ENCODE results near the gene ZNF354C. TPM values are rescaled to one million over a fixed set of nuclear protein-coding genes. Genes with fewer than 3 reads are reported as not detected.

Gene ZNF354C
- total RNA-seq, 1 donor from 2014 or later: 8.1 TPM

DNA sequence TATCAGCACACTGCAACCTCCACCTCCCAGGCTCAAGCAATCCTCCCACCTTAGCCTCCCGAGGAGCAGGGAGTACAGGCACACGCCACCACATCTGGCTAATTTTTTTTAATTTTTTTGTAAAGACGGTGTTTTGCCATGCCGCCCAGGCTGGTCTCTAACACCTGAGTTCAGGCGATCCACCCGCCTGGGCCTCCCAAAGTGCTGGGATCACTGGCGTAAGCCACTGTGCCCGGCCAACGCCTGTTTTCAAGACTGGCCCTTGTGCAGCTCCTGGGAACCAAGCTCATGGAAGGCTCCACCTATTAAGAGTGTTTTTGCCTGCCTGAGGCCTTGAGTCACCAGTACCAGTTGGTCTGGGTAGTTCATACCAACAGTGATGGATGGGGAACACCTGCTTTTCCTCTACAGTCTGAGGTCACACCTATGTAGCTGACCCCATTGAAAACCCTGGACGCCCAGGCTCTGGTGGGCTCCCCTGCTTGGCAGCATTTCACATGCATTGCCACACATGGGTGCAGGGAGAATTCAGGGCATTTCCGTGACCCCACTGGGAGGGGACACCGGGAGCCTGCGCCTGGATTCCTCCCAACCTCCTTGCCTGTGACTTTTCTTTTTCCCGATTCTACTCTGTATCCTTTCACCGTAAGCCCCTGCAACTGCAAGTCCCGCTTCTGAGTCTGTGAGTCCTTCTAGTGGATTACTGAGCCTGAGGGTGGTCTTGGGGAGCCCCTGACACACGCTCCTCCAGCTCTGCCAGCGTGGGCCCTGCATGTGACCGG is 63.5 kb downstream of the ZNF354C start:
- Mint-ChIP-seq H3K27me3 (no peaks in the 10 kb centered on the region), H3K9me3 (ENCODE audit: low read depth) (peaks cover 6% of the 10 kb centered on the region), H3K4me3 (ENCODE audit: low read depth) (no peak overlapping the region), H3K36me3 (ENCODE audit: insufficient read depth) (peaks cover 2% of the 10 kb centered on the region), H3K27ac (no peak overlapping the region), H3K4me1 (ENCODE audit: low read depth) (no peaks in the 10 kb centered on the region)
- TF ChIP-seq, protein P1, sequence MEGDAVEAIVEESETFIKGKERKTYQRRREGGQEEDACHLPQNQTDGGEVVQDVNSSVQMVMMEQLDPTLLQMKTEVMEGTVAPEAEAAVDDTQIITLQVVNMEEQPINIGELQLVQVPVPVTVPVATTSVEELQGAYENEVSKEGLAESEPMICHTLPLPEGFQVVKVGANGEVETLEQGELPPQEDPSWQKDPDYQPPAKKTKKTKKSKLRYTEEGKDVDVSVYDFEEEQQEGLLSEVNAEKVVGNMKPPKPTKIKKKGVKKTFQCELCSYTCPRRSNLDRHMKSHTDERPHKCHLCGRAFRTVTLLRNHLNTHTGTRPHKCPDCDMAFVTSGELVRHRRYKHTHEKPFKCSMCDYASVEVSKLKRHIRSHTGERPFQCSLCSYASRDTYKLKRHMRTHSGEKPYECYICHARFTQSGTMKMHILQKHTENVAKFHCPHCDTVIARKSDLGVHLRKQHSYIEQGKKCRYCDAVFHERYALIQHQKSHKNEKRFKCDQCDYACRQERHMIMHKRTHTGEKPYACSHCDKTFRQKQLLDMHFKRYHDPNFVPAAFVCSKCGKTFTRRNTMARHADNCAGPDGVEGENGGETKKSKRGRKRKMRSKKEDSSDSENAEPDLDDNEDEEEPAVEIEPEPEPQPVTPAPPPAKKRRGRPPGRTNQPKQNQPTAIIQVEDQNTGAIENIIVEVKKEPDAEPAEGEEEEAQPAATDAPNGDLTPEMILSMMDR (IDR thresholded peaks at IDR 0.05; ENCODE audit: unreplicated experiment): no peak
- no peak for DNase-seq (ENCODE audit: low spot score, unreplicated experiment)

- no peak for DNase-seq (ENCODE audit: low spot score, unreplicated experiment)
- Mint-ChIP-seq H3K27me3 (no peaks in the 10 kb centered on the region), H3K4me3 (ENCODE audit: low read depth) (no peak overlapping the region), H3K27ac (no peak overlapping the region), H3K4me1 (ENCODE audit: low read depth) (no peaks in the 10 kb centered on the region), H3K36me3 (ENCODE audit: insufficient read depth) (peaks cover 2% of the 10 kb centered on the region), H3K9me3 (ENCODE audit: low read depth) (peaks cover 6% of the 10 kb centered on the region)
- TF ChIP-seq, protein P1 (IDR thresholded peaks at IDR 0.05; ENCODE audit: unreplicated experiment): no peak
Observed at GRCh38 chr5:179124273-179124852, 64.2 kb downstream of the ZNF354C start.

- peaks cover 2% of the 10 kb centered on the region for H3K9me3 Mint-ChIP-seq (ENCODE audit: low read depth)
- no peaks in the 10 kb centered on the region for H3K27me3 Mint-ChIP-seq
- H3K36me3 Mint-ChIP-seq (ENCODE audit: insufficient read depth): peaks cover 1% of the 10 kb centered on the region
- TF ChIP-seq, protein P1 (IDR thresholded peaks at IDR 0.05; ENCODE audit: unreplicated experiment): no peak
- no peak overlapping the region for H3K27ac Mint-ChIP-seq
- no peak for DNase-seq (ENCODE audit: low spot score, unreplicated experiment)
- H3K4me3 Mint-ChIP-seq (ENCODE audit: low read depth): no peak overlapping the region
- no peaks in the 10 kb centered on the region for H3K4me1 Mint-ChIP-seq (ENCODE audit: low read depth)
Observed at GRCh38 chr5:179124853-179125788, 64.9 kb downstream of the ZNF354C start.

DNA sequence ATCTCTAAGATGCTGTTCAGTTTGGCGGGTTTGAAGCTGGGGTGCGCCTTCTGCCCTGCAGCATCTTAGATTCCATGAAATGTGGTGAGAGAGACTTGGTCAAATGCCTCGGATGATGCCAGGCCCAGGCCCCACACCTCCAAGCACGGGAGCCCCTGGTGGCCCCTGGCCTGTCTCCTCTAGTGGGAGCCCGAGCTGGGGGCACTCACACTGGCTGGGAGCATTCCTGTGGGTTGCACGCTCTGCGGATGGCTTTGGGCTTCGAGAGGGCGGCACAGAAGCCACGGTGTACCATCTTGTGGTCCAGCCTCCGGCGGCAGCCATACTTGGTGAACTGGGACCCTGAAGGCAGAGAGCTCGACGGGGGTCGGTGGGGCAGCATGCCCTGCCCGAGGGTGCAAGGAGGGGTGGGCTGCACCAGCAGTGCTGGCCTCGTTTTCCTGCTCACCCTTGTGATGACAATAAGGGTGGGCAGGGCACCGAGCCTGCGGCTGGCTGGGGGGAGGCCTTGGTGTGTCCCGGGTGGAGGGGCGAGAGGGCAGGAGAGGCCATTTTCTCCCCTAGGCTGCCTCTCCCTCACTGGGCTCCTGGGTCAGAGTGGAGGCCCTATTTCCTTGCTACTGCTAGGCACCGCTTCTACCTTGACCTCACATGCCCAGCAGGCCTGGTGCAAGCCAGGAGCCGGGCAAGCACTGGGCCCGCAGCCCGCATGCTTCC is 65.8 kb downstream of the ZNF354C start:
- Mint-ChIP-seq H3K9me3 (ENCODE audit: low read depth) (no peaks in the 10 kb centered on the region), H3K27ac (no peak overlapping the region), H3K27me3 (no peaks in the 10 kb centered on the region), H3K36me3 (ENCODE audit: insufficient read depth) (no peaks in the 10 kb centered on the region), H3K4me3 (ENCODE audit: low read depth) (no peak overlapping the region), H3K4me1 (ENCODE audit: low read depth) (no peaks in the 10 kb centered on the region)
- no peak for DNase-seq (ENCODE audit: low spot score, unreplicated experiment)
- TF ChIP-seq, protein P1 (IDR thresholded peaks at IDR 0.05; ENCODE audit: unreplicated experiment): no peak
